HepG2 (cell line): ENCODE data around the gene GMEB1. TPM values are rescaled to one million over a fixed set of nuclear protein-coding genes. Genes with fewer than 3 reads are reported as not detected.

Source experiments
- EHMT2 ChIP-seq: fragments of 200-600 bp; sonication (generic); IDR thresholded peaks from 2 replicates; pipeline ENCODE4 v1.7.0; 2017; ENCODE audit warnings: antibody characterized with exemption, low read depth, low read length, borderline replicate concordance
- HIVEP1 ChIP-seq: sonication (generic); formaldehyde crosslinking; IDR thresholded peaks from 2 replicates; pipeline ENCODE4 v1.4.0; 2020; ENCODE audit warnings: mild to moderate bottlenecking, missing genetic modification reagents
- IKZF5 ChIP-seq: IDR thresholded peaks from 2 replicates; pipeline ENCODE4 v1.6.1; 2018; ENCODE audit warnings: missing genetic modification reagents, mild to moderate bottlenecking, missing compliant biosample characterization
- JARID2 ChIP-seq: sonication (generic); formaldehyde crosslinking; IDR thresholded peaks from 2 replicates; pipeline ENCODE4 v1.8.1; 2023; ENCODE audit warnings: missing genetic modification reagents, inconsistent platforms; ENCODE audit not compliant: insufficient replicate concordance
- MLX ChIP-seq: IDR thresholded peaks from 2 replicates; pipeline ENCODE4 v1.6.1; 2016
- NCOR1 ChIP-seq: fragments of 200-600 bp; sonication (generic); IDR thresholded peaks from 2 replicates; pipeline ENCODE4 v1.7.0; 2017; ENCODE audit warnings: antibody characterized with exemption, low read length, borderline replicate concordance
- PCBP2 ChIP-seq: fragments of 200-400 bp; formaldehyde crosslinking; optimal IDR thresholded peaks from 2 replicates; pipeline ENCODE3; 2018; ENCODE audit warnings: low read length, low read depth; ENCODE audit not compliant: poor library complexity, severe bottlenecking
- REPIN1 ChIP-seq: sonication (generic); formaldehyde crosslinking; IDR thresholded peaks from 2 replicates; pipeline ENCODE4 v1.8.0; 2022; ENCODE audit warnings: missing genetic modification reagents, low read depth, mild to moderate bottlenecking, borderline replicate concordance
- RERE ChIP-seq: IDR thresholded peaks from 2 replicates; pipeline ENCODE4 v1.6.1; 2016; ENCODE audit warnings: low read depth, missing genetic modification reagents, missing compliant biosample characterization
- RFX3 ChIP-seq: IDR thresholded peaks from 2 replicates; pipeline ENCODE4 v1.6.1; 2016; ENCODE audit warnings: missing biosample characterization, missing genetic modification reagents
- TFAP4 ChIP-seq: sonication (generic); IDR thresholded peaks from 2 replicates; pipeline ENCODE4 v1.6.1; 2016; ENCODE audit warnings: low read depth, borderline replicate concordance
- ZNF121 ChIP-seq: sonication (generic); formaldehyde crosslinking; IDR thresholded peaks from 2 replicates; pipeline ENCODE4 v1.5.0; 2020; ENCODE audit warnings: mild to moderate bottlenecking, missing genetic modification reagents
- ZNF18 ChIP-seq: sonication (generic); formaldehyde crosslinking; IDR thresholded peaks from 2 replicates; pipeline ENCODE4 v1.8.0; 2022; ENCODE audit warnings: mild to moderate bottlenecking, missing genetic modification reagents; ENCODE audit not compliant: insufficient replicate concordance
- ZNF597 ChIP-seq: sonication (generic); formaldehyde crosslinking; IDR thresholded peaks from 2 replicates; pipeline ENCODE4 v1.5.0; 2020; ENCODE audit warnings: missing genetic modification reagents
- ZNF746 ChIP-seq: sonication (generic); formaldehyde crosslinking; IDR thresholded peaks from 2 replicates; pipeline ENCODE4 v1.8.0; 2022; ENCODE audit warnings: mild to moderate bottlenecking, missing genetic modification reagents
- ZNF781 ChIP-seq: sonication (generic); formaldehyde crosslinking; IDR thresholded peaks from 2 replicates; pipeline ENCODE4 v1.5.1; 2020; ENCODE audit warnings: borderline replicate concordance, mild to moderate bottlenecking, missing genetic modification reagents; ENCODE audit errors: not compliant biosample characterization
- ZSCAN31 ChIP-seq: sonication (generic); formaldehyde crosslinking; IDR thresholded peaks from 2 replicates; pipeline ENCODE4 v1.5.0; 2020; ENCODE audit warnings: low read depth, mild to moderate bottlenecking, missing genetic modification reagents
- polyA plus RNA-seq, 8 experiments: library from polyadenylated mRNA; depleted of rRNA in 3 of 8; stranded (reverse) in 7 of 8; unstranded in 1 of 8; fragments of >200 nt; fragmentation: Illumina TruSeq in 4 of 8; extraction: Trizol in 4 of 8; gene quantifications; 2 replicates each; pipeline versions ENCODE4 v1.2.1 to v1.2.3, GENCODE V29; 2011 to 2016; ENCODE audit warnings: low read depth in 4 of 8, missing spikeins in 1 of 8, mixed read lengths in 1 of 8; ENCODE audit not compliant: insufficient read depth in 1 of 8
- total RNA-seq, 5 experiments: library from RNA; depleted of rRNA; stranded (reverse); fragments of >200 nt; fragmentation: Illumina TruSeq; extraction: Trizol; gene quantifications; 2 replicates each; pipeline ENCODE4 v1.2.3, GENCODE V29; 2016; ENCODE audit warnings: low read depth in 1 of 5

GMEB1 gene
- total and polyA plus RNA-seq, 2 of the 13 experiments (the other 11 are each of a cell fraction or from before 2014, with no cell fraction given), result 3.0 to 6.0 TPM

- TF ChIP-seq ZNF18 (CRISPR knock-in tag) (peak; percentile 53), RFX3 (no peak), ZNF781 (CRISPR knock-in tag) (no peak), TFAP4 (peak; percentile 66; the same call in 1 of the 2 replicates), ZNF746 (peak; percentile 89; the same call in 1 of the 2 replicates), PCBP2 (peak; percentile 62), ZNF121 (CRISPR knock-in tag) (peak; percentile 35; the same call in 1 of the 2 replicates), ZNF597 (CRISPR knock-in tag) (no peak), NCOR1 (peak; percentile 69; the same call in 1 of the 2 replicates), HIVEP1 (CRISPR knock-in tag) (peak; percentile 74; the same call in 1 of the 2 replicates), IKZF5 (peak; percentile 98), ZSCAN31 (peak; percentile 87), RERE (peak; percentile 51; the same call in 1 of the 2 replicates), MLX (no peak; the same call in 1 of the 2 replicates), REPIN1 (CRISPR knock-in tag) (peak; percentile 95), EHMT2 (no peak), JARID2 (peak; percentile 74)
Measured at GRCh38 chr1:28648474-28649198, 19.9 kb upstream of the GMEB1 start, which contains the start of gene RNU11 (continued).
